Uterus (tissue), 2 donors: ENCODE measurements around the gene CKLF.

ENCODE experiments used
- POLR2A ChIP-seq, 2 donors: fragments of 450-650 bp; IDR thresholded peaks; one replicate each; pipeline ENCODE4 v1.6.1; 2016; ENCODE audit warnings: antibody characterized with exemption in 2 of 2, mild to moderate bottlenecking in 1 of 2, moderate library complexity in 1 of 2
- TF ChIP-seq, protein P1 (sequence below), 4 experiments: fragments of 200-600 bp in 2 of 4; fragments of 450-650 bp in 2 of 4; sonication (generic) in 2 of 4; IDR thresholded peaks; one replicate each; pipeline ENCODE4 v1.5.1; 2016 to 2019; ENCODE audit warnings: antibody characterized with exemption in 4 of 4, mild to moderate bottlenecking in 2 of 4, moderate library complexity in 1 of 4

DNA sequence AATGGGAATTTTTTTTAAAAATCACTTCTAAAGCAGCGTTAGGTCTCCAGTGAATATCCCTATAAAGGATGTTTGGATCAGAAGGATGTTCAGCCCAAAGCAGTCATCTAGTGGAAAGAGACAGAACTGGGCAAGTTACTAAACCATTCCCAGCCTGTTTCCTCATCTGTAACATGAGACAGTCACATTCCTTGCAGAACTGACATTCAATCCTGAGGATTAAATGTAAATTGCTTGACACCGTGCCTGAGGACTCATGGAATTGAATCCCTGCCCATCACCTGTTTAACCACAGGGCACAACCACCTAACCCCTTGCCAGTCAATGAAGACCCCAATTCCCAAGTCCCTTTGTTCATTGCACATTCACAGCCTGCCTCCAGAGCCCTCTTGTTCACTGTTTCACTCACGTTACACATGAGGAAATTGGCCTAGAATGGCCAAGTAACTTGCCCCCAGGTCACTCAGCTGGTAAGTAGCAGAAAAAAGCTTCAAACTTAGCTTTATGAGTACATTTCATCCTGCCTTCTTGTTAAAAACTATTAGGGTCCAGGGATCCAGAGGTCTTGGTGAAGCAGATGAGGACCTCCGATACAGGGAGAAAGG lies 28.3 kb downstream of the CKLF start:
- TF ChIP-seq, protein P1, sequence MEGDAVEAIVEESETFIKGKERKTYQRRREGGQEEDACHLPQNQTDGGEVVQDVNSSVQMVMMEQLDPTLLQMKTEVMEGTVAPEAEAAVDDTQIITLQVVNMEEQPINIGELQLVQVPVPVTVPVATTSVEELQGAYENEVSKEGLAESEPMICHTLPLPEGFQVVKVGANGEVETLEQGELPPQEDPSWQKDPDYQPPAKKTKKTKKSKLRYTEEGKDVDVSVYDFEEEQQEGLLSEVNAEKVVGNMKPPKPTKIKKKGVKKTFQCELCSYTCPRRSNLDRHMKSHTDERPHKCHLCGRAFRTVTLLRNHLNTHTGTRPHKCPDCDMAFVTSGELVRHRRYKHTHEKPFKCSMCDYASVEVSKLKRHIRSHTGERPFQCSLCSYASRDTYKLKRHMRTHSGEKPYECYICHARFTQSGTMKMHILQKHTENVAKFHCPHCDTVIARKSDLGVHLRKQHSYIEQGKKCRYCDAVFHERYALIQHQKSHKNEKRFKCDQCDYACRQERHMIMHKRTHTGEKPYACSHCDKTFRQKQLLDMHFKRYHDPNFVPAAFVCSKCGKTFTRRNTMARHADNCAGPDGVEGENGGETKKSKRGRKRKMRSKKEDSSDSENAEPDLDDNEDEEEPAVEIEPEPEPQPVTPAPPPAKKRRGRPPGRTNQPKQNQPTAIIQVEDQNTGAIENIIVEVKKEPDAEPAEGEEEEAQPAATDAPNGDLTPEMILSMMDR (IDR thresholded peaks at IDR 0.05): no peak
- TF ChIP-seq POLR2A (IDR thresholded peaks at IDR 0.05): no peak
